ENCODE data around the gene IL10RB. TPM values are rescaled to one million over a fixed set of nuclear protein-coding genes. Genes with fewer than 3 reads are reported as not detected.

The IL10RB gene
- total and polyA plus RNA-seq, 3 donors from 2014 or later: 14.3 to 19.3 (median 14.4) TPM

GRCh38 chr21:33283203-33283602 is 17.0 kb downstream of the IL10RB start:
- intact Hi-C loops (cut with DNase I; ENCODE audit: low total_unique reads): no loop called here
- 86 to 96% methylated on average over 5 of the region's 5 CpGs for WGBS, 2 donors
- Histone ChIP-seq H3K36me3 (ENCODE audit: low read depth, missing control alignments) (no peaks in the 10 kb centered on the region), H3K27me3 (no peaks in the 10 kb centered on the region), H3K9me3 (no peaks in the 10 kb centered on the region), H3K27ac (no peak overlapping the region), H3K4me3 (no peak overlapping the region), H3K4me1 (peaks cover 30% of the 10 kb centered on the region)
- no peak for DNase-seq
- TF ChIP-seq CTCF (IDR thresholded peaks at IDR 0.05) (no peak), POLR2A (IDR thresholded peaks at IDR 0.05) (no peak)

- Histone ChIP-seq H3K27ac (peak overlapping the region; percentile 77 to 79), H3K27me3 (no peaks in the 10 kb centered on the region), H3K9me3 (no peaks in the 10 kb centered on the region), H3K36me3 (ENCODE audit: low read depth, missing control alignments) (no peaks in the 10 kb centered on the region), H3K4me3 (no peak overlapping the region), H3K4me1 (peaks cover 44% of the 10 kb centered on the region)
- TF ChIP-seq CTCF (IDR thresholded peaks at IDR 0.05) (no peak), POLR2A (IDR thresholded peaks at IDR 0.05) (no peak)
- WGBS, 2 donors: 33 to 47% methylated on average over 9 to 11 of the region's 11 CpGs
- intact Hi-C loops (cut with DNase I; ENCODE audit: low total_unique reads): no loop called here
- DNase-seq: peak; percentile 38
Measured at GRCh38 chr21:33286076-33286475, 19.9 kb downstream of the IL10RB start.

GRCh38 chr21:33286600-33287456 is 20.7 kb downstream of the IL10RB start:
- H3K9me3 ChIP-seq: no peaks in the 10 kb centered on the region
- H3K4me1 ChIP-seq: peaks cover 44% of the 10 kb centered on the region
- no peaks in the 10 kb centered on the region for H3K27me3 ChIP-seq
- intact Hi-C loops (cut with DNase I; ENCODE audit: low total_unique reads): no loop called here
- WGBS, 2 donors: 30 to 42% methylated on average over 15 of the region's 15 CpGs
- DNase-seq: peak; percentile 75
- H3K27ac ChIP-seq: peak overlapping the region; percentile 77 to 79
- H3K4me3 ChIP-seq: no peak overlapping the region
- TF ChIP-seq CTCF (IDR thresholded peaks at IDR 0.05): no peak
- no peak for TF ChIP-seq POLR2A (IDR thresholded peaks at IDR 0.05)
- no peaks in the 10 kb centered on the region for H3K36me3 ChIP-seq (ENCODE audit: low read depth, missing control alignments)

- TF ChIP-seq POLR2A (IDR thresholded peaks at IDR 0.05) (no peak), CTCF (IDR thresholded peaks at IDR 0.05) (no peak)
- no peaks in the 10 kb centered on the region for H3K27me3 ChIP-seq
- no peaks in the 10 kb centered on the region for H3K9me3 ChIP-seq
- peak overlapping the region; percentile 77 to 79 for H3K27ac ChIP-seq
- 59% methylated on average over 4 to 11 of the region's 11 CpGs for WGBS, 2 donors
- no peak for DNase-seq
- intact Hi-C loops (cut with DNase I; ENCODE audit: low total_unique reads): no loop called here
- peaks cover 50% of the 10 kb centered on the region for H3K4me1 ChIP-seq
- H3K4me3 ChIP-seq: no peak overlapping the region
- H3K36me3 ChIP-seq (ENCODE audit: low read depth, missing control alignments): no peaks in the 10 kb centered on the region
Measured at GRCh38 chr21:33289199-33289819, 23.1 kb downstream of the IL10RB start.
